H9 (cell line): ENCODE data around the gene NKD2. TPM values are rescaled to one million over a fixed set of nuclear protein-coding genes. Genes with fewer than 3 reads are reported as not detected.
"Not testable (repeated sequence)": the region's sequence is repeated elsewhere in the genome, so short reads cannot be mapped to it uniquely, and the experiment has no call there.

ENCODE experiments used
- DNase-seq: peaks from one replicate; pipeline ENCODE4 v3.0.0-alpha.2; 2017
- H2AFZ ChIP-seq: one replicate; pipeline ENCODE4 v1.6.1; 2013; ENCODE audit warnings: mild to moderate bottlenecking, low read length, control low read depth, moderate library complexity
- H2AK5ac ChIP-seq: 2 replicates; pipeline ENCODE4 v1.6.1; 2013; ENCODE audit warnings: low read length, control low read depth, mixed read lengths; ENCODE audit not compliant: insufficient read length
- H2BK120ac ChIP-seq: one replicate; pipeline ENCODE4 v1.6.1; 2013; ENCODE audit warnings: low read depth, mild to moderate bottlenecking, low read length, control low read depth, inconsistent platforms; ENCODE audit not compliant: poor library complexity, severe bottlenecking
- H2BK12ac ChIP-seq: 2 replicates; pipeline ENCODE4 v1.6.1; 2013; ENCODE audit warnings: low read length, control low read depth, mixed read lengths, low read depth; ENCODE audit not compliant: insufficient read length
- H2BK15ac ChIP-seq: 2 replicates; pipeline ENCODE4 v1.6.1; 2013; ENCODE audit warnings: low read depth, low read length, control low read depth
- H2BK20ac ChIP-seq: one replicate; pipeline ENCODE4 v1.6.1; 2013; ENCODE audit warnings: low read depth, mild to moderate bottlenecking, low read length, control low read depth, inconsistent platforms; ENCODE audit not compliant: poor library complexity, severe bottlenecking
- H2BK5ac ChIP-seq: 2 replicates; pipeline ENCODE4 v1.6.1; 2013; ENCODE audit warnings: low read length, control low read depth, mixed read lengths; ENCODE audit not compliant: insufficient read length
- H3K14ac ChIP-seq: 2 replicates; pipeline ENCODE4 v1.6.1; 2013; ENCODE audit warnings: low read length, control low read depth; ENCODE audit not compliant: insufficient read depth
- H3K18ac ChIP-seq: 2 replicates; pipeline ENCODE4 v1.6.1; 2013; ENCODE audit warnings: low read depth, mild to moderate bottlenecking, mixed read lengths, low read length, control low read depth; ENCODE audit not compliant: insufficient read length
- H3K23ac ChIP-seq: 2 replicates; pipeline ENCODE4 v1.6.1; 2013; ENCODE audit warnings: low read length, control low read depth, mixed read lengths, low read depth; ENCODE audit not compliant: insufficient read length
- H3K23me2 ChIP-seq: 2 replicates; pipeline ENCODE4 v1.6.1; 2013; ENCODE audit warnings: low read depth, mild to moderate bottlenecking, mixed read lengths, low read length, control low read depth; ENCODE audit not compliant: insufficient read length, poor library complexity, severe bottlenecking
- H3K27ac ChIP-seq: 2 replicates; pipeline ENCODE4 v1.5.1; 2013; ENCODE audit warnings: low read length, control low read depth, mixed read lengths, low read depth; ENCODE audit not compliant: insufficient read length
- H3K27me3 ChIP-seq: 2 replicates; pipeline ENCODE4 v1.6.1; 2013; ENCODE audit warnings: low read length, control low read depth, inconsistent platforms; ENCODE audit not compliant: insufficient read depth
- H3K4ac ChIP-seq: 2 replicates; pipeline ENCODE4 v1.6.1; 2013; ENCODE audit warnings: low read depth, mild to moderate bottlenecking, control low read depth, inconsistent platforms, low read length, moderate library complexity
- H3K4me1 ChIP-seq: 2 replicates; pipeline ENCODE4 v1.6.1; 2013; ENCODE audit warnings: low read length, control low read depth, inconsistent platforms; ENCODE audit not compliant: insufficient read depth
- H3K4me2 ChIP-seq: 2 replicates; pipeline ENCODE4 v1.6.1; 2013; ENCODE audit warnings: low read length, control low read depth, mixed read lengths; ENCODE audit not compliant: insufficient read length, insufficient read depth
- H3K56ac ChIP-seq: 2 replicates; pipeline ENCODE4 v1.6.1; 2013; ENCODE audit warnings: low read depth, mild to moderate bottlenecking, mixed read lengths, low read length, control low read depth; ENCODE audit not compliant: insufficient read length
- H3K79me1 ChIP-seq: 2 replicates; pipeline ENCODE4 v1.6.1; 2013; ENCODE audit warnings: low read depth, mild to moderate bottlenecking, moderate library complexity, low read length, control low read depth, inconsistent platforms; ENCODE audit not compliant: insufficient read depth, poor library complexity, severe bottlenecking
- H3K79me2 ChIP-seq: 2 replicates; pipeline ENCODE4 v1.6.1; 2013; ENCODE audit warnings: low read length, control low read depth, inconsistent platforms; ENCODE audit not compliant: insufficient read depth
- H3K9ac ChIP-seq: 2 replicates; pipeline ENCODE4 v1.6.1; 2013; ENCODE audit warnings: low read length, control low read depth, mixed read lengths; ENCODE audit not compliant: insufficient read length; ENCODE audit errors: extremely low read depth
- H3K9me3 ChIP-seq: one replicate; pipeline ENCODE4 v1.6.1; 2013; ENCODE audit warnings: low read depth, low read length, inconsistent platforms; ENCODE audit not compliant: control insufficient read depth
- H3T11ph ChIP-seq: one replicate; pipeline ENCODE4 v1.6.1; 2013; ENCODE audit warnings: mild to moderate bottlenecking, low read length, control low read depth, inconsistent platforms
- H4K20me1 ChIP-seq: one replicate; pipeline ENCODE4 v1.6.1; 2013; ENCODE audit not compliant: control insufficient read depth, insufficient read length, insufficient read depth
- H4K5ac ChIP-seq: 2 replicates; pipeline ENCODE4 v1.6.1; 2013; ENCODE audit warnings: low read depth, mild to moderate bottlenecking, mixed read lengths, low read length, control low read depth; ENCODE audit not compliant: insufficient read length
- H4K8ac ChIP-seq: replicated peaks from 2 replicates; pipeline ENCODE4 v1.6.1; 2013; ENCODE audit warnings: low read length, control low read depth, mixed read lengths, low read depth; ENCODE audit not compliant: insufficient read length
- H4K91ac ChIP-seq: 2 replicates; pipeline ENCODE4 v1.6.1; 2013; ENCODE audit warnings: low read depth, mild to moderate bottlenecking, moderate library complexity, mixed read lengths, low read length, control low read depth; ENCODE audit not compliant: insufficient read length
- H3K27ac Mint-ChIP-seq, 3 experiments: 2 replicates in 2 of 3; 3 replicates in 1 of 3; pipeline ENCODE4 v1.8.0; 2020 to 2021; ENCODE audit warnings: mixed read lengths in 3 of 3, mild to moderate bottlenecking in 1 of 3, moderate library complexity in 1 of 3
- H3K27me3 Mint-ChIP-seq: 2 replicates; pipeline ENCODE4 v1.8.0; 2021; ENCODE audit warnings: low read depth, mild to moderate bottlenecking, moderate library complexity, mixed read lengths
- H3K36me3 Mint-ChIP-seq, 3 experiments: 2 replicates in 2 of 3; 3 replicates in 1 of 3; pipeline ENCODE4 v1.8.0; 2020 to 2021; ENCODE audit warnings: low read depth in 3 of 3, mixed read lengths in 3 of 3; ENCODE audit not compliant: insufficient read depth in 1 of 3
- H3K4me1 Mint-ChIP-seq, 2 experiments: 2 replicates each; pipeline ENCODE4 v1.8.0; 2020; ENCODE audit warnings: mixed read lengths in 2 of 2
- H3K4me3 Mint-ChIP-seq, 2 experiments: 2 replicates in 1 of 2; 3 replicates in 1 of 2; pipeline ENCODE4 v1.8.0; 2020 to 2021; ENCODE audit warnings: mild to moderate bottlenecking in 2 of 2, mixed read lengths in 2 of 2, moderate library complexity in 1 of 2
- H3K9me3 Mint-ChIP-seq, 2 experiments: 2 replicates in 1 of 2; 3 replicates in 1 of 2; pipeline ENCODE4 v1.8.0; 2020; ENCODE audit warnings: mild to moderate bottlenecking in 2 of 2, mixed read lengths in 2 of 2, moderate library complexity in 1 of 2
- CTCF ChIP-seq: fragments of 200-600 bp; sonication (generic); conservative IDR thresholded peaks from 3 replicates; pipeline ENCODE4 v1.8.0; 2021; ENCODE audit warnings: antibody characterized with exemption, mild to moderate bottlenecking
- WGBS: extraction: QIAGEN DNeasy Blood & Tissue Kit; methylation state at CpG from one replicate; pipeline ENCODE4 v1.1.7; 2013; ENCODE audit warnings: missing lambda C conversion rate, low lambda C conversion rate, mixed read lengths; ENCODE audit not compliant: insufficient read length; ENCODE audit errors: extremely low coverage; 5-methylcytosine and 5-hydroxymethylcytosine counted together
- total RNA-seq: library from RNA; stranded (reverse); gene quantifications from 2 replicates; pipeline ENCODE4 v1.2.1, GENCODE V29; 2021

The NKD2 gene
- total RNA-seq, 1 experiment from 2014 or later: 7.3 TPM

GRCh38 chr5:1060535-1060981, 52.0 kb downstream of the NKD2 start:
- TF ChIP-seq CTCF: no peak

GRCh38 chr5:1061292-1061691, 52.7 kb downstream of the NKD2 start:
- H3K36me3 Mint-ChIP-seq: peaks cover 7 to 39% (median 16%) of the 10 kb centered on the region in 3 experiments; a peak in 6 of 7 replicates
- WGBS: no CpG with 5 or more reads among the region's 43 CpGs
- not testable (repeated sequence) for H4K20me1 ChIP-seq, H3K27ac Mint-ChIP-seq, H3K27me3 ChIP-seq, H2BK15ac ChIP-seq, H3K23me2 ChIP-seq, H3K14ac ChIP-seq, H3K23ac ChIP-seq, H3K56ac ChIP-seq, H3K79me2 ChIP-seq, H3K9ac ChIP-seq, H2BK20ac ChIP-seq, H3K4me1 Mint-ChIP-seq, DNase-seq, H3K18ac ChIP-seq, H3K4ac ChIP-seq, H3K27ac ChIP-seq, H4K8ac ChIP-seq, H2BK5ac ChIP-seq, H2AK5ac ChIP-seq, H2BK120ac ChIP-seq, H3K79me1 ChIP-seq, H3K4me1 ChIP-seq, H3K9me3 ChIP-seq, H3K4me2 ChIP-seq, H3K9me3 Mint-ChIP-seq, H3K4me3 Mint-ChIP-seq, H2BK12ac ChIP-seq, H3K27me3 Mint-ChIP-seq, H3T11ph ChIP-seq, H4K5ac ChIP-seq, H4K91ac ChIP-seq, H2AFZ ChIP-seq

More at GRCh38 chr5:1060535-1060981, 52.0 kb downstream of the NKD2 start:
- H4K8ac ChIP-seq: no peak overlapping the region
- Mint-ChIP-seq H3K4me3 (no peak overlapping the region), H3K4me1 (no peaks in the 10 kb centered on the region), H3K9me3 (no peaks in the 10 kb centered on the region), H3K36me3 (peaks cover 9 to 41% (median 18%) of the 10 kb centered on the region in 3 experiments), H3K27me3 (no peaks in the 10 kb centered on the region), H3K27ac (no peak overlapping the region)
- H3K9ac ChIP-seq: no peak overlapping the region
- no peak overlapping the region for H3K14ac ChIP-seq
- no peaks in the 10 kb centered on the region for H3K79me1 ChIP-seq
- no peak overlapping the region for H2BK15ac ChIP-seq
- H3K56ac ChIP-seq: no peak overlapping the region
- H3K23me2 ChIP-seq: no peaks in the 10 kb centered on the region
- DNase-seq: no peak
- WGBS: no CpG with 5 or more reads among the region's 24 CpGs
- H2BK12ac ChIP-seq: no peak overlapping the region
- no peak overlapping the region for H3K4me2 ChIP-seq
- H3K27me3 ChIP-seq: no peaks in the 10 kb centered on the region
- no peak overlapping the region for H2BK120ac ChIP-seq
- H2AFZ ChIP-seq: no peak overlapping the region
- no peak overlapping the region for H3K18ac ChIP-seq
- no peak overlapping the region for H3K23ac ChIP-seq
- no peak overlapping the region for H4K91ac ChIP-seq
- H2AK5ac ChIP-seq: no peak overlapping the region
- no peak overlapping the region for H4K5ac ChIP-seq
- H3T11ph ChIP-seq: no peak overlapping the region
- H4K20me1 ChIP-seq: no peaks in the 10 kb centered on the region
- H3K4ac ChIP-seq: no peak overlapping the region
- H2BK5ac ChIP-seq: no peak overlapping the region
- no peaks in the 10 kb centered on the region for H3K9me3 ChIP-seq
- H2BK20ac ChIP-seq: no peak overlapping the region
- no peaks in the 10 kb centered on the region for H3K79me2 ChIP-seq
- H3K4me1 ChIP-seq: no peaks in the 10 kb centered on the region
- H3K27ac ChIP-seq: no peak overlapping the region
